ENCODE results near the gene SCLT1.

Gene SCLT1

DNA sequence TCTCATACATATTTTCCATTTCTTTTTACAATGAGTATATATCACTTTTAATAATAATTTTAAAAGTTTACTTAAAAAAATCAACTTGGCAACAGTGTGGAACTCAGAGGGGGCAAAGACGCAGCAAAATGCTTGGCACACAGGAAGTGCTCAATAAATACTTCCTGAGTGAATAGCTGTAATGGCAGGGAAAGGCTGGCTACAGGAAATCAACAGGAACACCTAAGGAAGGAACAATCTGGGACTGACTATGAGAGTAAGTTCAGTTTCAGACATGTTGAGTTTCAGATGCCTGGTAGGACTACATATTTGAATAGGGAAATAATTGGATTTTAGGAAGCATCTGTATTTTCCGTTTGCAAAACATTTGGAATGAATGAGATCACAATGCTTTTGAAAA lies 137.6 kb downstream of the SCLT1 start:
- no peak for DNase-seq

DNA sequence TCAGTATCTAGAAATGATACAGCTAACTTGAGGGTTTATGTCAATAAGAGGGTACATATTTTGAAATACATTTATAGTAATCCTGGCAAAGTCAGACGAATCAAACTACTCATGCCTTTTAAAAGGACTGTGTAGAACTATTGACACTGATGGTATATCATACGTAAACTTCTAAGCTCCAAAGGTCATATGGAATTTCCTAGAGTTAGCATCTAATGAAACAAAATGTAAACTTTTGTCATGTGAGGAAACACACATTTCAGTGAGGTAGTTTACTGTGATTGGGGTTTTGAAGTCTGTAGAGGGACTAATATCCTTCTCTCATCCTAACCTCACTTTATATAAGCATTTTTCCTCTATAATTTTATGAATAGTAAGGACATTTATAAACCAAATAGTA lies 138.4 kb downstream of the SCLT1 start:
- no peak for DNase-seq

DNA sequence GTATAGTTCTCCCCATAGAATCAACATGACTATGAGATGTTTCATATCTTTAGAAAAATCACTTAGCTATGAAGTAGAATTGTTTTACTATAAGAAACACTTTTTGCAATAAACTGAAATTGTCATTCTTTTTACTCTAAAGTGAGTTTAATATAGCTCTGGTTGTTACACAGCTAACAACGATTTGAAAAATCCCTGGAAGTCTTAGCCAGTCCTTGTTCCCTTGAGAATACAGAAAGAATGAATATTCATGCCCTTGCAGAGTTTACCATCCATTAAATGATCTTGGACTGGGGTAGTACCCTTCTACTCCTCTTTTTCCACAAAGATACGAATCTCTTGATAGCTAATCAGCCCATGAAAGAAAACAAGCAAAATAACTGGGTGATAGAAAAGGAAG lies 142.0 kb downstream of the SCLT1 start:
- no peak for DNase-seq

DNA sequence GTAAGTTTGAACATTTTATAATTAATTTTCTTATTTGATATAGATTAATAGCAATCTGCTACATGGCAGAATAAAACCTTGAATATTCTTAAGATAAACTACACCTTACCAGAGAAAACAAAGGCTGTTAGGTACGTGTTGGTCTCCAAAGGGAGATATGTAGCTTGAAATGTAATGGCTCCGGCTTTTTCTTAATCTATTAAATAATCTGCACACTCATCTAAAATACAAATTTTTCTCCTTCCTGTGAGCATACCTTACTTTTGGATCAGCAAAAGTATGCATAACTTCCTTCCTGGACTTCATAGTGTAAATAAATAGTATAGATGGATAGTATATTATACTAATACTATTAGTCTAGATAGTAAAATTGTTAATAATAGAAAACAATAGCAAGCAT lies 142.5 kb downstream of the SCLT1 start:
- DNase-seq, result no peak

DNA sequence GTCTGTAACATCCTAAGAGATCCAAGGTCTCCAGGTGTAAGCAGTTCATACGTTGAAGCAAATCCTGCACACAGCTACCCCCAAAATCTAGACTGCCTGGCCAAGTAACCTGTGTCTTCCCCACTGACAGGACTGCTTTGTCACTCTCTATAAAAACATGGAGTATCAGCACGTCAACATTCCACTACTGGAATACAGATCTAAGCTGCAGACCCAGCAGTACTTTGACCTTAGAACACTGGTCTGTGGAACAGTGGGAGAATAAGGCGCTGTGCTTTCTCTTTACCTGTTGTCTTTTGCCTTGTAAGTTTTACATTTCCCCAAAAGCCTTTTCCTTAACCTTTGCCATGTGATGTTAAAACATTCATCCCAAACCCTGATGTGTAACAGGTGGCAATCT lies 146.4 kb downstream of the SCLT1 start:
- DNase-seq, result no peak

DNA sequence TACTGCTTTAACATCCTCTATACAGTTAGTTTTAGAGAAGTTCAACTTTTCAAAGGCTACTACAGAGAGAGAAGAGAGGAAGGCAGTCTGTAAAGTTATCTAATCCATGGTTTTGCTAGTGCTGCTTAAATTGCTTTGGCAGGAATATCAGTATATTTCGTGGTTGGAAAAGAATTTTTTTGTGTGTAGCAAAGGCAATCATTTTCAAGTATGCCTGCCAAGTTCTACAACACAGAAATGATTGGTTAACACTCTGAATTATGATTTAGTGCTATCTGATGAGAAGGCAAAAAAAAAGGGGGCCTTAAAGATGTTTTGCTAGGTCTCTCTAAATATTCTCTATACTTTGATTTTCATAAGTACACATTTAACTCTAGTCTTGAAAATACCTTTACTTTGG lies 150.7 kb downstream of the SCLT1 start:
- DNase-seq, result no peak

DNA sequence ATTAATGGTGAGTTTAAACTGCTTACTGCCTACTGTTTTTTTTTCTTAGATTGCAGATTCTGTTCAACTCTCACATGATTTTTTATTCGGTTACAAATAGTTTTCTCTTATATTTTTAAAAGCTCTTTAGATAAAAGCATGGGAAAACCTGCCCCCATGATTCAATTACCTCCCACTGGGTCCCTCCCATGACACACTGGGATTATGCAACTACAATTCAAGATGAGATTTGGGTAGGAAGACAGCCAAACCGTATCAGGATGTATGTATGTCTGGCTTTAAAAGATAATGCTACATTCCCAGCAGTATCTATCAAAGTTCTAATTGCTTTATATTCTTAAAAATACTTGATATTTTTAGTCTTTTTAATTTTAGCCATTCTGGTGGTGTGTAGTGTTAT lies 152.4 kb downstream of the SCLT1 start:
- DNase-seq, result no peak

DNA sequence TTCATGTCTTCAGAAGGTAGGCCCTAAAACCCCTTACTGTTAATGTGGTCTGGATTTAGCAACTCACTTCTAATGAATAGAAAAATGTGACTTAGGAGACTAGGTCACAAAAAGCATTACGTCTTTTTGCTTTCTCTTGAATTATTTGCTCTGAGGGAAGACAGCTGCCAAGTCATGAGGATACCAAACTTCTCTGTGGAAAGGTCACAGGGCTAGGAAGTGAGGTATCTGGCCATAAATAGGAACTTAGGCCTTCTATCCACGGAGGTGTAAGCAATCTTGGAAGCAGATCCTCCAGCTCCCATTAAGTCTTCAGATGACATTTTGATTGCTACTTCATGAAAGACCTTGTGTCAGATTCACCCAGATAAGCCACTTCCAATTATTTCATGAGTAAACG lies 163.3 kb downstream of the SCLT1 start:
- DNase-seq, result no peak

DNA sequence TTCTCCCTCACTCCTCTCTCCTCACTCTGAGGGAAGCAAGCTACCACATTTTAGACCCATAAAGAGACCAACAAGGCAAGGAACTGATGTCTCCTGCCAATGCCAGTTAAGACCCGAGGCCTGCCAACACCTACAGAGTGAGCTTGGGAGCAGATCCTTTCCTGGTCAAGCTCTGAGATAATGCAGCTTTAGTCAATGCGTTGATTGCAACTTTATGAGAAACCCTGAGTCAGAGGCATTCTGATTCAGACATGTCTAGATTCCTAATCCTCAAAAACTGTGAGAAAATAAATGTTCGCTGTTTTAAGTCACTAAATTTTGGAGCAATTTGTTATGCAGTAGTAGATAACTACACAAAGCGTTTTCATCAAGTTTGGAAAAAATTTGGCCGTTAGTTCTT lies 168.4 kb downstream of the SCLT1 start:
- DNase-seq, result no peak

DNA sequence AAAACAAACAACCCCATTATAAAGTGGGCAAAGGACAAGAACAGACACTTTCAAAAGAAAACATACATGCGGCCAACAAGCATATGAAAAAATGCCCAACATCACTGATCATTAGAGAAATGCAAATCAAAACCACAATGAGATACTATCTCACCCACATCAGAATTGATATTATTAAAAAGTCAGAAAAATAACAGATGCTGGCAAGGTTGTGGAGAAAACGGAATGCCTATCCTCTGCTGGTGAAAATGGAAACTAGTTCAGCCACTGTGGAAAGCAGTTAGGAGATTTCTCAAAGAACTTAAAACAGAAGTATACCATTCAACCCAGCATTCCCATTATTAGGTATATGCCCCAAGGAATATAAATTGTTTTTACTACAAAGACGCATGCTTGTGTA lies 171.4 kb downstream of the SCLT1 start:
- DNase-seq, result no peak

DNA sequence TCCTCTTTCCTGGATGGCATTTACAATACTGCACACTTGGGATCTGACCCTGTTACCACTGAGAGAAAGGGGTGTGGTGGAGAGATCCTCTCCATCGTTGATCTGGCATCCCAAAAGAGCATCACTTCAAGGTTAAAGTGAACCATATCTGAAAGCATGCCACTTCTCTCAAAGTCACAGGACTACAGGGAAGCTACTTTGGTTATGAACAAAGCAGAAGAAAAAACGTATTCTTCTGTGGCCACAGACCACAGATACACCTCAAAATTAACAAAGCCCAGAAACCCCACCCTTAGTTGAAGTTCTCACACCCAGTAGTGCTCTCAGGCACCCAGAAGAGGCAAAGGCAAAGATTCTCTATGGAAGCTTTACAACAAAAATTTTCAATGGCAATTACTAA lies 175.6 kb downstream of the SCLT1 start:
- no peak for DNase-seq

DNA sequence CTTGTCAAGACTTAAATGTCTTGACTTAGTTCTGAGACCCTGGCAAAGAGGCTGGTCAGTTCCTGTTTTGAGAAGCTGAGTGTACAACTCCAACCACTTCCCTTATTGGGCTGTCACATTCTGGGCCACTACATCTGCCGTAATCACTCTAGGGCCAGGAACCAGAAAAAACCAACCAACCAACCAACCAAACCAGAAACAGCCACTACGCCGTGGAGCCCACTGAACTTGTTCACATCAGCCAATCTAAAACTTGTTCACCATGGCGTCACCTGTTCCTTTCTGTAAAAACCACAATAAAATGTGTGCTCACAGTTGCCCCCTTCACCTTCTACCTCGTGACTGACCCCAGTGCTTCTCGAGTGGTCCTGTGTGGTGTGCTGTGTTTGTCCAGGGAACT lies 176.5 kb downstream of the SCLT1 start:
- DNase-seq, result peak; percentile 19

DNA sequence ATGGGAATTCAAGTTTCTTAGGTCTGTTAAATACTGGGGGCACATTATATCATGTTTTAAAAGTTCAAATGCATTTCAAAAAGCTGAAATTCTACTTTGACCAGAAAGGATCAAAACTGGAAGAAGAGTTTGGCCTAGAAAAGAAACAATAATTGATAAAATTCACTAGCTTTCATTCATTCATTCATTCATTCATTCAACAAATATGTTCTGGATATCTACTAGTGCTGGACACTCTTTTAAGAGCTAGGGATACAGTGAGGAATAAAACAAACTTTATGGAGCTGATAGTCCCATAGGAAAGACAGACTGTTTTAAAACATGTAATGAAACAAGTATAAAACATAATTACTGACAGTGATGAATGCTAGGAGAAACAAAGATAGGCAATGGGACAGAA lies 177.8 kb downstream of the SCLT1 start:
- no peak for DNase-seq

DNA sequence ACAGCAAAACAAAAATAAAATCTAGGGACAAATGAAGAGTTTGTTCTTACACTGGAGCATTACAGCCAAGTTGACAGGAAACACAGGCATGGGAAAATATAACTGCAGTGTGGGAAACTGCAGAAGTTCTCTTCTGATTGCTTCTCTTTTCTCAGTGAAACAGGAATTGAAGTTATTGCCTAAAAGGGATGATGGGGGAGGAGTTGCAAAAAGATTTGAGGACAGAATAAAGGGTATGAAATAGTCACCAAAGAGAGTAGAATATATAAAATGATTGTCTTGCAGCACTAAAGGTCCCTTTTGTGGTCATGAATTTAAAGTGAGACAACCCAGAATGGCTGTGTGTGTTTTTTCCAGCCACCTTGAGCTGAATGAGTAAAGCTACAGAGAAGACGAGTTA lies 180.1 kb downstream of the SCLT1 start:
- DNase-seq, result no peak

DNA sequence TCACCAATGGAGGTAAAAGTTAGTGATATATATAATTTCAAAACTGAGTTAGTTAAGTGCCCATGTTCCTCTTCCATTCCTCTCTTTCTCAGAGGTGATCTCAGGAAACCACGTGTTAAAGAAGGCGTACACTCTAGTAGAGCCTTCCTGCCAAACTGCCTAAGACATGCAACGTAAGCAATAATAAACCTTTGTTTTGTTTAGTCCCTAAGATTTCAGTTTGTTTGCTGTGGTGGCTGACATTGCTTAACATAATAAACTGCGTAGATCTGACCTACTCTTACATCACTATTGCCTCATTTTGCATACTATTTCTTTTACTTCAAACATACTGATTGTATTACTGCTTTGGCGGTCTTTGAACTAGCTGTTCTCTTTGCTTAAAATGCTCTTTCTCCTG lies 184.6 kb downstream of the SCLT1 start:
- DNase-seq, result no peak

DNA sequence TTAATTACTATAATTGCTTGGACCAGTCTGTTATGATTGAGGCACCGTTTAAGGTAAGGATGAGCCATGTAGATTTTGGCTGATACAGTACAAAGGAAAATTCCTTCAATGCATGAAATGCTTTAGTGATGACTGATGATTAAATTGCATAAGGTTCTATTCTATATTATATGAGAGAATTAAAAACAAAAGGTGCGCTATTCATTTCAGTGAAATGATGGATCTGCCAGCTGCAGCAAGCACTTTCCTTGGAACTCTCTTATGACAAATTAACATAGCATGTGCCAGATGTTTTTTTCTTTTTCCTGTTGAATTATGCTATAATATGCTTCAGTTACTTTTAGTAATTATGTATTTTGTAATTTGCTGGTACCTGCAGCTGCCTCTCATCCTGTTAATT lies 185.4 kb downstream of the SCLT1 start:
- DNase-seq, result no peak

DNA sequence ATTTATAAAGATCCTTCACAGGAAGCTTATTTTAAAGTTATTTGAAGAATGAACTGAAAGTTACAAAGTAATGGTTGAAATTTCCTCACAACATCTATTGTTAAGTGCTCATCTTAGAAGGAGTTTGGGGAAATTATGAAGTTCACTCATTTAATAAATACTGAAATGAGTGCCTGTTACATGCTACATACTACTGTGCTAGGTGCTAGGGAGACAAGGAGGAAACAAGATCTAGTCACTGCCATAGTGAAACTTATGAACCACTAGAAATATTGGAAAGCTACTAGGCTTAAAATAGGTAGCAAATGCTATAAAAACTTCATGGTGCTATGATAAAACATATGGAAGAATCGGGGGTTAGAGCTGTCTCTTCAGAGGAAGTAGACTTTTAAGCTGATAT lies 186.8 kb downstream of the SCLT1 start:
- DNase-seq, result no peak

DNA sequence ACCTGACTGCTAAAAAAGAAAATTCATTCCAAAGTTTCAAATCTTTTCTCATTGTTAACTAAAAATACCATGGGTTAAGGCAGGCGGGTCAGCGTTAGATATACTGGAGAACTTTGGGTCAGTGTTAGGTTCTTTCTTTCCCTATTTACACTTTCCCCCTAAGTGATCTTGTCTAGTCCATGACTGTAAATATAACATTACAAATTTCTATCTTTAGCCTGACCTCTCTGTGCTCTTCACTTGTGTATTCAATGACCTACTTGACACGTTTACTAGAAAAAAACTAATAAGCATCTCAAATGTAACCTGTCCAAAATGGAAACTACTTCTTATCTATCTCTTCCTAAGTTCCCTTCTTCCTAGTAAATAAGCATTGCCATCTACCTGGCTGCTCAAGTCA lies 188.5 kb downstream of the SCLT1 start:
- DNase-seq, result no peak

DNA sequence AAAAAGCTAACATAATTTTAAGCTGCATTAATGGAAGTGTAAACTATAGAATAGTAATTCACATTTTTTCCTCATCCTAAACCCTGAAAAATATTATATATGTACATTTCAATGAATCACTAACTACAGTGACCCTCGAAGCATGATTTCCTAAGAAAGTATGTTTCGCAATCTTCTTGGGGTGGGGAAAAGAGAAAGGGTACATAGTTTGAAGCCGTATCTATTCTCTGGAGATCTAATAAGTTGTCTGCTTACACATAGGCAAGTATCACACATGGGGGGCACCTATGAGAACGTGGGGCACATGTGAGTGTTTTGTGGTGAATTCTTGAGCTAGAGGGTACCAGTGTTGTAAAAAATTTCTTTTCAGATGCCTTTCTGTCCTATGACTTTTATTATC lies 212.7 kb downstream of the SCLT1 start:
- no peak for DNase-seq

DNA sequence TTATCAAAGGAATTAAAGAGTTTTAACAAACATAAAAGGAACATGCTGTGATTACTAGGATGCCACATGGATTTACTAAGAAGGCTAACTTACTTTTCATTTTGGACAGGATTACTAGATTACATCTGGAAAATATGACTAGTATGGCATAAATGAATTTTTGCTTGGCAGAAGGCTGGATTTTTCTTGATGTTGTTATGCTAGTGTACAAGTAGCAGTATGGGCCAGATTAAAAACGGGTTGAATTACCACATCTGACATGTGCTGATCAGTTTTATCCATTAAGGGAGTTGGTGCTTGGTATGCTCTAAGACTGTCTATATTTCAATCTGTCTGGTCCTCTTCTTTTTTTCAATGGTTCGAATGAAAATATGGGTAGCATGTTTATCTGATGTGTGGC lies 213.4 kb downstream of the SCLT1 start:
- DNase-seq, result no peak

DNA sequence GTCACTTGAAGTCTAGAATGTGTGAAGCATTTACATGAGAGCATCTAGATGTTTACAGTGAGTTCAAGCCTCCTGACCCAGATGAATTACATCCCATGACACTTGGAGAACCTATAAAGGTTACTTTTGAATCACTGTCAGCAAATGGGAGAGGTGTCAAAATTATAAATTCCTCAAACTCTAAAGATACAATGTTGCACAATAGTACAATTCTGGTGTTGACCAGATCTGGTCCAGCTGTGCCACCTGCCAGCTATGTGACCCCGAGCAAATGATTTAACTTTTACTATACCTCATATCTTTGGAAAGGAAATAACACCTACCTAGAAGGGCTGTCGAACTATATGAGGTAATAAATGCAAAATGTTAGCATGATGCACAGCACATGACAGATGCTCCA lies 214.1 kb downstream of the SCLT1 start:
- no peak for DNase-seq

DNA sequence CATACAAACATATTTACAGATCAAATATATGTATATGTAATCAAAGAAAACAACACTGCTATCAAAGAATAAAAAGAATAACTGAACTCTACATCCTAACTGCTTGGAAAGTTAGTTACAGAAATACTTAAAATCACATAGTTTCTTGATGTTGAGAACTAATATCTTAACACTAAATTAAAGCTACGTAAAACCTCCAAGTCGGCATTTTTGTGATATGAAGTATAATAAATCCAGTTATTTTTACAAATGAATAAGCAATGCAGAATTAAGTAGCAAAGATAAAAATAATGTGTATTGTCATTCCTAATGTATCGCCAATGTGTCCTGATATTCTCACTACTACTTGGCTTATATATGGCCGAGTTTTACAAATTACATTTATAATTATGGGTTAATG lies 215.4 kb downstream of the SCLT1 start:
- no peak for DNase-seq

DNA sequence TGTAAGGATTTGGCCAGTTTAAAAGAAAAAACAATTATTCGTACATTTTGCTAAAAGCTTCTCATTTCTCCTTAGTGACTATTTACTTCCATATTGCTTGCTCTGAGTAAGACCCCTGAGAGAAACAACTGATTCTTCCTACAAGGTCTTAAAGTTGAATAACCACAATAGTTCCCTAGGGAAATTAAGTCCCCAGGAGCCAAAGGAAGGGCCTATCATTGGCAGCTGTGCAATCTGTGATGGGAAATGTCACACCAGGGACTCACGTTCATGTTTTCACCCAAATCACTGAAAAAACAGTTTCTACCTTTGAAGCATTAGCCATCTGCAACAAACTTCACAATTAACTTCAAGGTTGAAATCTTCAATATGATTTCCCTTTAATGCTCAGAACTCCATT lies 217.1 kb downstream of the SCLT1 start:
- DNase-seq, result no peak

DNA sequence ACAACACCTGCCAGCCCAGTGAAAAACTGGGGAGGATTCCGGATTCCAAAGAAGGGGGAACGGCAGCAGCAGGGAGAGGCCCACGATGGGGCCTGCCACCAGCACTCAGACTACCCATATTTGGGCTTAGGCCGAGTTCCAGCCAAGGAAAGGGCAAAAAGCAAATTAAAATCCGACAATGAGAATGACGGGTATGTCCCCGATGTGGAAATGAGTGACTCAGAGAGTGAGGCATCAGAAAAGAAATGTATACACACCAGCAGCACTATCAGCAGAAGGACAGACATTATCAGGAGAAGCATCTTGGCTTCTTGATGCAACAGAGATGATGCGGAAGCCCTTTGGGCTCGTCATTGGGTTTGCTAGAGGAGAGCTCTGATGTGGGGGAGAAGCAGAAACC lies 221.4 kb downstream of the SCLT1 start:
- DNase-seq, result no peak

DNA sequence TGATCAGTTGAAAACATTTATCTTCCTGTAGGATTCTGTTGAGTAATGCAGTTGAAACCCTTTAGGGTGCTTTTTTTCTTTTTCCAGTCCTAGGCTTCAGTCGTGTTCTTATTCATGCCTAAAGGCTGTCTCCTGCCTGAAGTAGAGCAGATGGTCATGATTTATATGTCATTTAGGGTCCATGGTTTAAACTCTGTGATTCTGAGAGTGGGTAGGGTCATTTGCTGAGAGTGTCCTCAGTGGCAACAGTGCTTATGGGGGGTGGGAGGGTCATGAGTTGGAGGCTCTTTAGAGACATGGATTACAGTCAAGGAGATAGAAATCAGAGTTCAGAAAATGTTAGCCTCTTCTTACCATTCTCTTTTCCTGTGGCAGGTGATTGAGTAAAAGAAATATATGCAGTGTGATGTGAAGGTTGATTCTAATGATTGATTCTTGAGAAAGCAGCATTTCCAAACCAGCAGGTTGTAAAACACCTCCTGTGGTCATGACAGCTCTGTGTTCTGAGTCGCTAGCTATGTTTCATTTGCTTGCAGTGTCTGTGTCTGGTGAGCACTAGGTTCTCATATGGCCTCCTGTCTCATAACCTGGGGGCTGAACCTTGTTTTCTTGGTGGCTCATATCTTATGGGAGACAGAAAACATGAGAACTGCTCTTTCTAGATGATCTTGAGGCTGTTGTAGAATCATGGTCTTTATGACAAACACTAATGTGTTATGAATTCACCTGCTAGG lies 223.4 kb downstream of the SCLT1 start:
- DNase-seq, result no peak

DNA sequence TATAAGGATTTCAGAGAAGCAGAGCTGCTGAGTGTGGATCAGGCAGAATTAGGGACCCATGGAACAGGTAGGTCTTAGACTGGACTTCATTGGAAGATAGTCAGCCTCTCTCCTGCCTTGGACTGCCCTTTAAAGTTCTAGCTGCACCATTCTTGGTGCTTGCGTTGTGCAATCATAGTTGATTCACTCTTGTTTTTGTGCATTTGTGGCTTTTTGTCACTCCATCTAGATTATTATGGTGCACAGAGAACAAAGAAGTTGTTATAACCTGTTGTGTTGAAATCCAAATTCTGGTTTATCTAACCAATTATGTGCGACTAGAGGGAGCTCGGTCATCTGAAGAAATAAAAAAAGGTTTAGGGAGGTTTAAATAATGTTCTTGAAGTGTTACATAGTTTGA lies 224.6 kb downstream of the SCLT1 start:
- no peak for DNase-seq

Data from right hindlimb (tissue), 1 donor.